ENCODE results near the gene TOP2B.

Gene TOP2B

DNA sequence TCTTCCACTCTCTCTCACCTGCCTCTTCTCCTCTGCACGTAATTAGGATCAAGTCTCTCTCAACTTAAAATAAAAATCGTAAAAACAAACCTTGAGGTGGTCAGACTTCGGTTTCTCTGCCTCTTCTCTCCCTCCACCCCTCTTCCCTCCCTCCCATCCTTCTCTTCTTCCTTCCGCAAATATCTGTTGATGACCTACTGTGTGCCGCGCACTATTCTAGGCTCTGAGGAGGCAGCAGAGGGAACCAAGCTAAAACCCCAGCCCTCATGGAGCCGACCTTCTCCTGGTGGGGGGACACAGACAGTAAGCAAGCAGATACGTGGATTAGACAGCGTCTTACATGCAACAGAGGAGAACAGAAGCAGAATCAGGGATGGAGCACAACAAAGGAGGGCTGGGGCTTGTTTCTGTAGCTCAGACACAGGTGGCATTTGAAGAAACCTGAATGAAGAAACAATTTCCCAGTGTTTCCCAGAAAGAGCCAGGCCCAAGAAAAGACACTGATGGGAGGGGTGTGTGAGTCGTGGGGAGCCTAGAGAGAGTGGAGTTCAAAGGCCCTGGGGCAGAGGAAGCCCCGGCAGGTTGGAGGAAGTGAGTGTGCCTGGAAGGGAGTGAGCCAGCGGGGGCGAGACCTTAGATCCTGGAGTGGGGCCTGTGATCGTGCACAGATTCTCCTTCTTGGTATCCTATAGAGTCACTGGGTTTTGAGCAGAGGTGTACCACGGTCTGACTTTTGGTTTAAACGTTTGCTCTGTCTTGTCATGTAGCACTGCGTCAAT, 80.5 kb downstream of the TOP2B start:
- H3K4me3 ChIP-seq: no peak overlapping the region
- no peak overlapping the region for H3K27ac ChIP-seq
- TF ChIP-seq, protein P1, sequence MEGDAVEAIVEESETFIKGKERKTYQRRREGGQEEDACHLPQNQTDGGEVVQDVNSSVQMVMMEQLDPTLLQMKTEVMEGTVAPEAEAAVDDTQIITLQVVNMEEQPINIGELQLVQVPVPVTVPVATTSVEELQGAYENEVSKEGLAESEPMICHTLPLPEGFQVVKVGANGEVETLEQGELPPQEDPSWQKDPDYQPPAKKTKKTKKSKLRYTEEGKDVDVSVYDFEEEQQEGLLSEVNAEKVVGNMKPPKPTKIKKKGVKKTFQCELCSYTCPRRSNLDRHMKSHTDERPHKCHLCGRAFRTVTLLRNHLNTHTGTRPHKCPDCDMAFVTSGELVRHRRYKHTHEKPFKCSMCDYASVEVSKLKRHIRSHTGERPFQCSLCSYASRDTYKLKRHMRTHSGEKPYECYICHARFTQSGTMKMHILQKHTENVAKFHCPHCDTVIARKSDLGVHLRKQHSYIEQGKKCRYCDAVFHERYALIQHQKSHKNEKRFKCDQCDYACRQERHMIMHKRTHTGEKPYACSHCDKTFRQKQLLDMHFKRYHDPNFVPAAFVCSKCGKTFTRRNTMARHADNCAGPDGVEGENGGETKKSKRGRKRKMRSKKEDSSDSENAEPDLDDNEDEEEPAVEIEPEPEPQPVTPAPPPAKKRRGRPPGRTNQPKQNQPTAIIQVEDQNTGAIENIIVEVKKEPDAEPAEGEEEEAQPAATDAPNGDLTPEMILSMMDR (IDR thresholded peaks at IDR 0.05): no peak
- no peak for DNase-seq (ENCODE audit: low spot score)

DNA sequence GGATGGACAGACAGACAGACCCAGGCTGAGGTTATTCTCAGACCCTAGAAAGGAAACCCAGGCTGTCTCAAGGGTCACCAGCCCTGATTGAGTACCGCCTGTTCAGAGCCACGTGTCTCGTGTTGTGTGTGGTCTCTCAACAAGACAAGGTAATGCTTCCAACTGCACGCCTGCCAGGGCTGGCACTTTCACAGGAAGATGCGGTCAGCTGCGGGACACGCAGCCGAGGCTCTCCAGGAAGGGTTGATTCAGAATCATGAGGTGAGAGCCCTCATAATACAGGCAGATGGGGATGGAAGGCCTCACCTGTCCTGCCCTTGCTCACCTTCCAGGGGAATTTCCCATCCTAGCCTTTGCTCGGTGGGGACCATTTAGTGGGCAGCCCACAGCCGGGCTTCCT, 81.4 kb downstream of the TOP2B start:
- H3K4me3 ChIP-seq: no peak overlapping the region
- TF ChIP-seq, protein P1 (IDR thresholded peaks at IDR 0.05): no peak
- DNase-seq (ENCODE audit: low spot score): no peak

DNA sequence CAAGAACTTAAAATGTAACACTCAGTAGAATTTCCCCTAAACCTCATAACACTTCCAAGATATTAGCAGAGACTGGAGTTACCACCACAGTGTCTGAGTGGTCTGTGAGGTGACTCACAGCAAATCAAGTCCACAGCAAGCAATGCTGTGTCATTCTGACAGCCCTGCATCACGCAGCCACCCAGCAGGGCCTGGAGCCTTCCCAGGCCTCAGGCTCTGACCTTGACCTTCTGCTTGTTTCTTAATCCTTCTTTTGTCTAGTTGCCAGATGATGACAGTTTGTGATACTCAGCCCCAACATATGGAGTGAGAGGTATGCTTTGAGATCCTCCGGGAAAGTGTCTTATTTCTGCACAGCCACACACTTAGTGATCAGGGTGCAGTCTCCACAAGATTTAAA, 82.5 kb downstream of the TOP2B start:
- TF ChIP-seq, protein P1 (IDR thresholded peaks at IDR 0.05): no peak
- no peak overlapping the region for H3K27ac ChIP-seq
- DNase-seq (ENCODE audit: low spot score): no peak

More for the DNA sequence above, 81.4 kb downstream of the TOP2B start:
- no peak overlapping the region for H3K27ac ChIP-seq

DNA sequence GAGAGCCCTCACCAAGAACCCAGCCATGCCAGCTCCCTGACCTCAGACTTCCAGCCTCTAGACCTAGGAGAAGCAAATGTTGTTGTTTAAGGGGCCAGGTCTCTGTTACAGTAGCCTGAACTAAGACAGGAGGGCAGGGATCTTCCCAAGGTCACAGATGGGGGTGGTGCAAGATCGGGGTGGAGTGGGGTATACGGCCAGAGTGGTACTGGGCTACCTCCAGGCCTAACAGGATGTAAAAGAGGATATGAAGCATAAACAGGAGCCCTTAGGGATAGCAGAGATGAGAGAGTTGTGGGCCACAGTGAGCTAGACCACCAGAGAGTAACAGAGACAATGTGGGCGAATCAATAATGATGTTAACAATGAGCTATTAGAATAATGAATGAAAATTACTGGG, 82.9 kb downstream of the TOP2B start:
- DNase-seq (ENCODE audit: low spot score): no peak
- Histone ChIP-seq H3K4me3 (no peak overlapping the region), H3K27ac (no peak overlapping the region)
- TF ChIP-seq, protein P1 (IDR thresholded peaks at IDR 0.05): no peak

More for the DNA sequence above, 82.5 kb downstream of the TOP2B start:
- H3K4me3 ChIP-seq: no peak overlapping the region

DNA sequence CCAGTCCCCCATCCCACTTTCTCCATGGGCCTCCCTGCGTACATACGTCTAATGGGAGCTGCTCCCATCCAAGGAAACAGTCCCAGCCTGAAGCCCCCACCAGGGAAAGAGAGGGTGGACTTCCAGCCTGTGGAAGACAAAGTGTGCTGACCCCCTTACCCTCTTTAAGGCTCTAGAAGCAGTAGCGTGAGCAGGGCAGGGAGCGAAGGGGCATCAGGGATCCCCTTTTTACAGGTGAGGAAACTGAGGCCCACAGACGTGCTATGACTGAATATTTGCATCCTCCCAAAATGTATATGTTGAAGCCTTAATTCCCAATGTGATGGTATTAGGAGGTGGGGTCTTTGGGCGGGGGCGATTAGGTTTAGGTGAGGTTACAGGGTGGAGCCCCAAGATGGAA, 83.4 kb downstream of the TOP2B start:
- TF ChIP-seq, protein P1 (IDR thresholded peaks at IDR 0.05): no peak
- DNase-seq (ENCODE audit: low spot score): no peak
- H3K4me3 ChIP-seq: no peak overlapping the region
- H3K27ac ChIP-seq: no peak overlapping the region

DNA sequence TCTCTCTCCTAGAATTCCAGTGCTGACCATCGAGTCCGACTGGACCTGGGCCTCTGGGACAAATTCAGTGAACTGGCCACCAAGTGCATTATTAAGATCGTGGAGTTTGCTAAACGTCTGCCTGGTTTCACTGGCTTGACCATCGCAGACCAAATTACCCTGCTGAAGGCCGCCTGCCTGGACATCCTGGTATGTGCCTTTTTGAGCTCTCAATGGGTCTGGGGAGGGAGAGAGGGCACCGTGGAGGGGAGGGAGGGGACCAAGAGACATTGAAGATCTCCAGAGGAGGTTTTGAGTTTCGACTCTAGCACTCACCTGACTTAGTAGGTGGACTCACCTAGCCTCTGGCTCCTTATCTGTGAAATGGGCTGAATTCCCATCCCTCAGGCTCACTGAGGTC, 84.2 kb downstream of the TOP2B start:
- TF ChIP-seq, protein P1 (IDR thresholded peaks at IDR 0.05): no peak
- Histone ChIP-seq H3K27ac (no peak overlapping the region), H3K4me3 (no peak overlapping the region)
- no peak for DNase-seq (ENCODE audit: low spot score)

DNA sequence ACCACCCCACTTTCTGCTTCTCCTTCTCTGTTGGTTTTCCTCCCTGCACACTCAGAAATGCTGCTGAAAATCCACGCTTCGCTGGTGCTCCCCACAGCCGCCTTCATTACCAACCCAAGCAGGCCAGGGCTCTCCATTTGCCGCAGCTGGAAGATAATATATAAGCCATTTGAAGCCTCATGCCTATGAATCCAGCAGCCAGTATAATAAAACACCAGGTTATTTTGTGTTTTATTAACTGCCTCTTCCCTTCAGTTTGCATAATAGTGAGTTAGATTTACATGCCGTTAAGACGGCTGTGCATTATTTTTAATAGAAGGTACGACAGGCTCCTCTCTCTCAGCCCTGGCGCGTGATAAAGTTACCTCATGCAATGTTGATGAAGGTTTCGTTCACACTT, 86.6 kb downstream of the TOP2B start:
- TF ChIP-seq, protein P1 (IDR thresholded peaks at IDR 0.05): no peak
- Histone ChIP-seq H3K27ac (no peak overlapping the region), H3K4me3 (no peak overlapping the region)
- no peak for DNase-seq (ENCODE audit: low spot score)

Measured in coronary artery (tissue), 2 donors.